AG04450 (cell line): Measurements from ENCODE around the gene CCNB2. TPM values are rescaled to one million over a fixed set of nuclear protein-coding genes. Genes with fewer than 3 reads are reported as not detected.

Experiments
- CTCF ChIA-PET: fragments of 300-600, 350-600 bp; formaldehyde crosslinking; extraction: SDS; loops from one replicate; lab custom pipeline; 2022; ENCODE audit warnings: antibody characterized with exemption, inconsistent platforms; lab: Charles Lee
- POLR2A ChIA-PET: fragments of 350-600 bp; formaldehyde crosslinking; extraction: SDS; loops from one replicate; lab custom pipeline; 2021; ENCODE audit warnings: antibody characterized with exemption, inconsistent platforms; lab: Yijun Ruan, JAX
- DNase-seq: peaks from one replicate; pipeline ENCODE4 v3.0.0-alpha.2; 2011; ENCODE audit warnings: low read depth, low spot score
- H3K27ac ChIP-seq: one replicate; pipeline ENCODE4 v1.5.1; 2012; ENCODE audit warnings: low read depth, low read length, control low read depth
- H3K27me3 ChIP-seq: one replicate; pipeline ENCODE4 v1.6.0; 2012; ENCODE audit warnings: low read length; ENCODE audit not compliant: control insufficient read depth, insufficient read depth
- H3K4me3 ChIP-seq: 2 replicates; pipeline ENCODE4 v1.5.1; 2011; ENCODE audit warnings: mild to moderate bottlenecking, low read depth, low read length, control low read depth
- H3K9me3 ChIP-seq: 2 replicates; pipeline ENCODE4 v1.5.1; 2012; ENCODE audit warnings: low read length; ENCODE audit not compliant: control insufficient read depth, insufficient read depth
- polyA plus RNA-seq: library from polyadenylated mRNA; depleted of rRNA; stranded (reverse); fragments of >200 nt; gene quantifications from 2 replicates; pipeline ENCODE4 v1.2.3, GENCODE V29; 2011; rRNA removed
- small RNA-seq: library from RNA; depleted of rRNA; stranded (forward); fragments of <200 nt; gene quantifications from one replicate; pipeline ENCODE3, GENCODE V24; 2012; ENCODE audit warnings: low read depth; ENCODE audit not compliant: insufficient read length
- TF ChIP-seq, protein P1 (sequence below): IDR thresholded peaks from 2 replicates; pipeline ENCODE4 v1.5.1; 2011; ENCODE audit warnings: low read depth, low read length, control low read depth, inconsistent platforms

Gene CCNB2
- polyA plus RNA-seq, 1 experiment = 25.9 TPM

DNA sequence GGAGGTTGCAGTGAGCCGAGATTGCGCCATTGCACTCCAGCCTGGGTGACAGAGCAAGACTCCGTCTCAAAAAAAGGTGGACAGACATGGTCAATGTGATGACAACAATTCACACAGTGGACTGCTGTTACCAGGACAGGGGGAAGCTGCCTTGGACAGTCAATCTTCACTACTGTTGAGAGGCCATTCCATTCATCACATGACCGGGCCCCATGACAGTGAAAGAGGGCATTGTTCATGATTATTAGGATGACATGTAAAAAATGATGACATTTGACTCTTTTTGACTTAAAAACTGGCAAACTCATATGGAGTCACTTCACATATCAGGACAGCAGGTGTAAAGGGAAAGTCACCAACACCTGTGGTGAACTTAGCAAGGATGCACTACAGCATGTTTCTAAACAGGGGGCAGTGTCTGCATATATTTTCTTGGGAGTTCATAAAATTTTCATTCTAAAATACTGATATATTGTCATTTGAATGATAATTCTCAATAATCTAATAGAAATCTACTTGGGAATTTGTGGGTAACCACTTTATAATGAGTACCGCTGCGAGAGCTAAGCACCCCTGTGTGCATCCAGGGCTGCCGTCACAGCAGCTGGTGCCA is 67.4 kb downstream of the CCNB2 start:
- DNase-seq = no peak
- TF ChIP-seq, protein P1, sequence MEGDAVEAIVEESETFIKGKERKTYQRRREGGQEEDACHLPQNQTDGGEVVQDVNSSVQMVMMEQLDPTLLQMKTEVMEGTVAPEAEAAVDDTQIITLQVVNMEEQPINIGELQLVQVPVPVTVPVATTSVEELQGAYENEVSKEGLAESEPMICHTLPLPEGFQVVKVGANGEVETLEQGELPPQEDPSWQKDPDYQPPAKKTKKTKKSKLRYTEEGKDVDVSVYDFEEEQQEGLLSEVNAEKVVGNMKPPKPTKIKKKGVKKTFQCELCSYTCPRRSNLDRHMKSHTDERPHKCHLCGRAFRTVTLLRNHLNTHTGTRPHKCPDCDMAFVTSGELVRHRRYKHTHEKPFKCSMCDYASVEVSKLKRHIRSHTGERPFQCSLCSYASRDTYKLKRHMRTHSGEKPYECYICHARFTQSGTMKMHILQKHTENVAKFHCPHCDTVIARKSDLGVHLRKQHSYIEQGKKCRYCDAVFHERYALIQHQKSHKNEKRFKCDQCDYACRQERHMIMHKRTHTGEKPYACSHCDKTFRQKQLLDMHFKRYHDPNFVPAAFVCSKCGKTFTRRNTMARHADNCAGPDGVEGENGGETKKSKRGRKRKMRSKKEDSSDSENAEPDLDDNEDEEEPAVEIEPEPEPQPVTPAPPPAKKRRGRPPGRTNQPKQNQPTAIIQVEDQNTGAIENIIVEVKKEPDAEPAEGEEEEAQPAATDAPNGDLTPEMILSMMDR = peak; percentile 21; the same call in 1 of the 2 replicates
- CTCF ChIA-PET = interaction anchor here (1.6 kb wide), 1 partner anchor 75 kb away, joined by 3 read pairs; no protein-coding TSS in a partner anchor

DNA sequence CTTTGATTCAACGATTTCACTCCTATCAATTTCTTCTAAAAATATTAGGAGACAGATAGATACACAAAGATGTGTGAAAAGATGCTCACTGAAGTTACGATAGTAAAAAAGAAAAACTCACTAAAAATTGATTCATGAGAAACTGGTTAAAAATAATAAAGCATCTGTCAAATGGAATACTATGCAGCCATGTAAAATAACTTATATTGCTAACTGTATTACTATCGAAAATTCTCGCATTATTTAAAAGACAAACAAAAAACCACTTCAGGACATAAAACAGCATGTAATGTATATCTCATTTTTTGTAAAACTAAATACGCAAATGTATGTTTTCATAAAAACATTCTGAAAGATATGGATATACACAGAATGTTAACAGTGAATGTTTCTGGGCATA is 68.2 kb downstream of the CCNB2 start:
- no peaks in the 10 kb centered on the region for H3K9me3 ChIP-seq

More for the DNA sequence above, 67.4 kb downstream of the CCNB2 start:
- H3K27me3 ChIP-seq = no peaks in the 10 kb centered on the region
- H3K4me3 ChIP-seq = no peak overlapping the region
- no peak overlapping the region for H3K27ac ChIP-seq
- H3K9me3 ChIP-seq = no peaks in the 10 kb centered on the region
- POLR2A ChIA-PET = no interaction called here

DNA sequence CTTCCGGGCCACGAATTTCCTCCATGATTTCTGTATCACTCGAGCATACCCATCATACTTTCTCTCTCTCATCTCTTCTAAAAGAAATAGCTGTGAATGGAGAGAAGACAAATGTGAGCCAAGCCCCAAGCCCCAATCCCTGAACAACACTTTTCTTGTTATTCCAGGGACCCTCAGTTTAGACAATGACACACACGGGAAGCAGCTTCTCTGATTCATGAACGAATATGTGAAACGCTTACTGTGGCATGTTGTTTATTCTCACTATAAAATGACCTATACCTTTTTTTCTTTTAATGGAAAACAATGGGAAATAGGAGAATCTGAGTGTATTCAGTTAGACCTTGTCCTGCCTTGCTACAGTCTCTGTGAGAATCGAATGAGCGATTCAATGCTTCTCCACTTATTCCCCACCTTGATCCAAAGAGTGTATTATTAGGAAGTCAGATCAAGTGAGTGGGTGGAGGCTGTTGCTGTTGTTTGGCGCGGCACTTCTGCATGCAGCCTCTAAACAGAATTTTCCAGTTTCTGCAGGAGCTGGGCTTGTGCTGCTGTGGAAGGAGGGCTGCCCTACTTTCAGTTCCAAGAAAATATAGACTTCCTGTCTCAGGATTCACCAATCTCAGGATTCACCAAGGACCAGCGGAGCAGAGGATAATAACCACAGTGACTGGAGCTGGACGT is 69.3 kb downstream of the CCNB2 start:
- H3K27ac ChIP-seq = peak overlapping the region; percentile 79
- TF ChIP-seq, protein P1 = no peak
- H3K4me3 ChIP-seq = no peak overlapping the region
- ChIA-PET POLR2A (interaction anchor here (0.8 to 1.3 kb wide), 4 partner anchors 12 to 122 kb away, joined by 3 to 4 read pairs (median 3); no protein-coding TSS in a partner anchor), CTCF (interaction anchor here (0.6 to 1.7 kb wide), 13 partner anchors 9 to 319 kb away, joined by 3 to 5 read pairs (median 4); no protein-coding TSS in a partner anchor)
- H3K27me3 ChIP-seq = no peaks in the 10 kb centered on the region
- no peaks in the 10 kb centered on the region for H3K9me3 ChIP-seq
- DNase-seq = no peak

More for the DNA sequence above, 68.2 kb downstream of the CCNB2 start:
- no peak overlapping the region for H3K27ac ChIP-seq
- TF ChIP-seq, protein P1 = no peak
- no peaks in the 10 kb centered on the region for H3K27me3 ChIP-seq
- CTCF ChIA-PET = interaction anchor here (1.0 kb wide), 1 partner anchor 74 kb away, joined by 4 read pairs; no protein-coding TSS in a partner anchor
- POLR2A ChIA-PET = no interaction called here
- no peak overlapping the region for H3K4me3 ChIP-seq
- DNase-seq = no peak

Small RNAs within 50 kb of the gene (small RNA-seq; reads per million reads assigned to genes)
- 0.81 reads per million for gene MIR2116

Other genes starting within 250 kb of the CCNB2 start
- gene SLTM, start 171.5 kb upstream of the CCNB2 start, polyA plus RNA-seq = 36.2 and 38.3 TPM in 2 replicates
- 23.7 and 24.4 TPM in 2 replicates for gene RNF111, start 117.5 kb upstream of the CCNB2 start, polyA plus RNA-seq
- not detected in 2 replicates for gene LDHAL6B, start 101.7 kb downstream of the CCNB2 start, polyA plus RNA-seq